ENCODE data around the gene C17orf100. TPM values are rescaled to one million over a fixed set of nuclear protein-coding genes. Genes with fewer than 3 reads are reported as not detected.

Gene C17orf100
- polyA plus RNA-seq, 4 donors, result 2.6 to 7.8 (median 4.5) TPM

DNA sequence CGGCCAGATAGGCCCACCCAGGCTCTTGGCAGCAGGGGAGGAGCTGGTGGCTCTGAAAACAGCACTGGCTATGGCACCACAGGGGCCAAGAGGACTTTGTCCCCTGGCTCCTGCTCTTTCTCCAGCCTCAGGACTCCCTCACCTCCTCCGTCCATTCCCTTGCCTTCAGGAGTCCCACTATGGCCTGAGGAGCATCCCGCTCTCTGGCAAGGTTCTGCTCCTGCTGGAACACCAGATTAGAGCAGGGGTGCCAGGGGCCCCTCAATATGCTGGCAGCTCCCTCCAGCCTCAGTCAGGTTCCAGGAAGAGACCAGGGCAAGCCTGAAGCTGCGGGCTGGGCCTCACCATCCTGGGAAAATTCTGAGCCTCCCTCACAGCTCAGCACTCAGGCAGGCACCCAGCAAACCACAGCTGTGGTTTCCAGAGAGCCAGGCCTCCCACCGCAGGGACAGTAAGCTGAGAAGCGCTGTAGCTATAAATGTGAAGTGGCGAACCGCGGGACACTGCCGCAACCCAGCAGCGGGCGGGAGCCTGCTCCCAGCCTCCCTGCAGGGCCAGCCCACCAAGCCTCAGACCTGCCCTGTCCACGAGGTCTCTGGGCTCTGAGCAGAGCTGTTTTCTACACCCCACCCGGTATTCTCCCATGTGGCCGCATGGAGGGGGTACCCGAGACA is 25.7 kb downstream of the C17orf100 start:
- H3K27me3 ChIP-seq (ENCODE audit: control insufficient read depth in 3 of 3, insufficient read depth in 3 of 3, low read length in 3 of 3), result peaks cover 0 to 6% (median 4%) of the 10 kb centered on the region in 3 donors
- 56 to 71% (median 60%) methylated on average over 16 of the region's 16 CpGs for WGBS, 3 donors
- no peaks in the 10 kb centered on the region for H3K4me1 ChIP-seq (ENCODE audit: control insufficient read depth in 3 of 3, insufficient read depth in 2 of 3, low read depth in 1 of 3, low read length in 2 of 3)
- H3K4me3 ChIP-seq (ENCODE audit: low read depth in 1 of 3, low read length in 3 of 3), result no peak overlapping the region
- FAIRE-seq (no peak), DNase-seq (no peak)
- H3K36me3 ChIP-seq (ENCODE audit: control insufficient read depth in 3 of 3, insufficient read depth in 2 of 3, low read depth in 1 of 3, low read length in 3 of 3), result no peaks in the 10 kb centered on the region
- no peak overlapping the region for H3K27ac ChIP-seq (ENCODE audit: low read depth in 1 of 3, low read length in 2 of 3)
- no peaks in the 10 kb centered on the region for H3K9me3 ChIP-seq (ENCODE audit: control insufficient read depth in 2 of 2, insufficient read depth in 1 of 2, low read depth in 1 of 2, low read length in 1 of 2)

DNA sequence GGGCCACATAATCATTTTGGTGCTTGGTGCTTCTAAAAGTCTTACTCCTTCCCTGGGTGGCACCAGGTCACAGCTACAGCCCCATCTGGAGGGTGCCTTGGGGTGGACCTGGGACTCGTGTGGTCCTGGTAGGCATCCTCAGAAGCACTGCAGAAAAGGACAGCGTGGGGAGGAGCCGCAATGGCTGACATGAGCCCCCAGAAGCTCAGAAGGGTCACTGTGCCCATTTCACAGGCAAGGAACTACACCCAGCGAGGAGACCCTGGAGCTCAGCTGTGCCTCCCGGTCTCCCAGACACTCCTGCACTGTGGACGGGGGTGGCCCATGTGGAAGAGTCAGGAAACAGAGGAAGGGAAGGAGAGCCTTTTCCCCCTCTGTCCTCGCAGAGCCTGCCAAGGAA is 26.4 kb downstream of the C17orf100 start:
- Histone ChIP-seq H3K27ac (ENCODE audit: low read depth in 1 of 3, low read length in 2 of 3) (no peak overlapping the region), H3K27me3 (ENCODE audit: control insufficient read depth in 3 of 3, insufficient read depth in 3 of 3, low read length in 3 of 3) (peaks cover 0 to 6% (median 4%) of the 10 kb centered on the region in 3 donors), H3K4me3 (ENCODE audit: low read depth in 1 of 3, low read length in 3 of 3) (no peak overlapping the region), H3K9me3 (ENCODE audit: control insufficient read depth in 2 of 2, insufficient read depth in 1 of 2, low read depth in 1 of 2, low read length in 1 of 2) (no peaks in the 10 kb centered on the region), H3K4me1 (ENCODE audit: control insufficient read depth in 3 of 3, insufficient read depth in 2 of 3, low read depth in 1 of 3, low read length in 2 of 3) (no peaks in the 10 kb centered on the region), H3K36me3 (ENCODE audit: control insufficient read depth in 3 of 3, insufficient read depth in 2 of 3, low read depth in 1 of 3, low read length in 3 of 3) (no peaks in the 10 kb centered on the region)
- no peak for DNase-seq
- FAIRE-seq, result no peak
- WGBS, 3 donors, result 72 to 80% (median 77%) methylated on average over 7 of the region's 7 CpGs

DNA sequence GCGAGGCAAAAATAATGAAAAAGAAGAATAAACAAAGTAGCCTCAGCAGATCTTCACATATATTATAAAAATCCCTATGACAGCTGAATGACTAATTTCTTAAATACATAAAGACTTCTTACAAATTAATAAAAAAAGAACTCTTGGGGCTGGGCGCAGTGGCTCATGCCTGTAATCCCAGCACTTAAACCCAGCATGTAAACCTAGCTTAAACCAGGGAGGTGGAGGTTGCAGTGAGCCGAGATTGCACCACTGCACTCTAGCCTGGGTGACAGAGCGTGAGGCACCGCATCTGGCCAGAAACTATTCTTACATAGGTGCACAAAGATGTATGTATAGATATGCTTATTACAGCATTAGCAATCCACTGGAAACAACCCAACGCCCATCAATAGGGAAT is 27.7 kb downstream of the C17orf100 start:
- Histone ChIP-seq H3K36me3 (ENCODE audit: control insufficient read depth in 3 of 3, insufficient read depth in 2 of 3, low read depth in 1 of 3, low read length in 3 of 3) (no peaks in the 10 kb centered on the region), H3K4me1 (ENCODE audit: control insufficient read depth in 3 of 3, insufficient read depth in 2 of 3, low read depth in 1 of 3, low read length in 2 of 3) (no peaks in the 10 kb centered on the region), H3K27ac (ENCODE audit: low read depth in 1 of 3, low read length in 2 of 3) (no peak overlapping the region), H3K4me3 (ENCODE audit: low read depth in 1 of 3, low read length in 3 of 3) (no peak overlapping the region), H3K27me3 (ENCODE audit: control insufficient read depth in 3 of 3, insufficient read depth in 3 of 3, low read length in 3 of 3) (peaks cover 0 to 6% (median 4%) of the 10 kb centered on the region in 3 donors), H3K9me3 (ENCODE audit: control insufficient read depth in 2 of 2, insufficient read depth in 1 of 2, low read depth in 1 of 2, low read length in 1 of 2) (no peaks in the 10 kb centered on the region)
- WGBS, 3 donors, result 71 to 78% (median 77%) methylated on average over 6 of the region's 6 CpGs
- no peak for DNase-seq
- FAIRE-seq, result no peak

DNA sequence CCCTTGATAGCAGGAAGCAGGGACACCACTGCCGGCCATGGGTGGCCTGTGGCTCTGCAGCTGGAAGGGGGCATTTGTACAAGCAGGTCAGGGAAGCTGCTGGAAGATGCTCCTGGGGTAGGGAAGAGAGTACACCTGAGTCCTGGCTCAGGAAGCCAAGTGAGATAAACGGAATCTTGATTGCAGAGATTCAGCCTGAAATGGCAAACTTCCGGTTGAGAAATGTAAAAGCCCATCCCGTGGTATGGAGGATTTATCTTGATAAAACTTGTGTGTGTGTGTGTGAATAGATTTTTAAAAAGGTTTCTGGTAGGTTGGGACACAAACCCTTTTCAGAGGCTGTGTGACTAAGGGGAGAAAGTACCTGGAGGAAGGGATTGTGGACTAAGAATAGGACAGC is 29.6 kb downstream of the C17orf100 start:
- WGBS, 3 donors, result 41 to 66% (median 45%) methylated on average over 4 of the region's 4 CpGs
- Histone ChIP-seq H3K36me3 (ENCODE audit: control insufficient read depth in 3 of 3, insufficient read depth in 2 of 3, low read depth in 1 of 3, low read length in 3 of 3) (no peaks in the 10 kb centered on the region), H3K9me3 (ENCODE audit: control insufficient read depth in 2 of 2, insufficient read depth in 1 of 2, low read depth in 1 of 2, low read length in 1 of 2) (no peaks in the 10 kb centered on the region), H3K27ac (ENCODE audit: low read depth in 1 of 3, low read length in 2 of 3) (no peak overlapping the region), H3K27me3 (ENCODE audit: control insufficient read depth in 3 of 3, insufficient read depth in 3 of 3, low read length in 3 of 3) (peaks cover 0 to 6% (median 4%) of the 10 kb centered on the region in 3 donors), H3K4me1 (ENCODE audit: control insufficient read depth in 3 of 3, insufficient read depth in 2 of 3, low read depth in 1 of 3, low read length in 2 of 3) (no peaks in the 10 kb centered on the region), H3K4me3 (ENCODE audit: low read depth in 1 of 3, low read length in 3 of 3) (no peak overlapping the region)
- DNase-seq, result no peak
- FAIRE-seq, result no peak

DNA sequence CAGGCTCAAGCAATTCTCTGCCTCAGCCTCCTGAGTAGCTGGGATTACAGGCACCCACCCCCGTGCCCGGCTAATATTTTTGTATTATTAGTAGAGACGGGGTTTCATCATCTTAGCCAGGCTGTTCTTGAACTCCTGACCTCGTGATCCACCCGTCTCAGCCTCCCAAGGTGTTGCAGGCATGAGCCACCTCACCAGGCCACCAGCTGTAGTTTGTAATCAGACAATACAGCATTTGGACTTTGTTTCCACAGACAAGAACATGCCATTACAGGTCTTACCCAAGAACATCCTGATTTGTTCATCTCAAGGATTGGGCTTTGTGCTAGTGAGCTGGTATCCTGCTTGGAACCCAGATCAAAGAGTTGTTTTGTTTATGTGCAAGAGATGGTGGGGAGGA is 30.1 kb downstream of the C17orf100 start:
- Histone ChIP-seq H3K27ac (ENCODE audit: low read depth in 1 of 3, low read length in 2 of 3) (no peak overlapping the region), H3K4me3 (ENCODE audit: low read depth in 1 of 3, low read length in 3 of 3) (no peak overlapping the region), H3K27me3 (ENCODE audit: control insufficient read depth in 3 of 3, insufficient read depth in 3 of 3, low read length in 3 of 3) (peaks cover 0 to 6% (median 4%) of the 10 kb centered on the region in 3 donors), H3K36me3 (ENCODE audit: control insufficient read depth in 3 of 3, insufficient read depth in 2 of 3, low read depth in 1 of 3, low read length in 3 of 3) (no peaks in the 10 kb centered on the region), H3K4me1 (ENCODE audit: control insufficient read depth in 3 of 3, insufficient read depth in 2 of 3, low read depth in 1 of 3, low read length in 2 of 3) (no peaks in the 10 kb centered on the region), H3K9me3 (ENCODE audit: control insufficient read depth in 2 of 2, insufficient read depth in 1 of 2, low read depth in 1 of 2, low read length in 1 of 2) (no peaks in the 10 kb centered on the region)
- DNase-seq (peak in 1 of 2 donors; percentile 49), FAIRE-seq (no peak)
- 31 to 75% (median 46%) methylated on average over 5 of the region's 5 CpGs for WGBS, 3 donors

DNA sequence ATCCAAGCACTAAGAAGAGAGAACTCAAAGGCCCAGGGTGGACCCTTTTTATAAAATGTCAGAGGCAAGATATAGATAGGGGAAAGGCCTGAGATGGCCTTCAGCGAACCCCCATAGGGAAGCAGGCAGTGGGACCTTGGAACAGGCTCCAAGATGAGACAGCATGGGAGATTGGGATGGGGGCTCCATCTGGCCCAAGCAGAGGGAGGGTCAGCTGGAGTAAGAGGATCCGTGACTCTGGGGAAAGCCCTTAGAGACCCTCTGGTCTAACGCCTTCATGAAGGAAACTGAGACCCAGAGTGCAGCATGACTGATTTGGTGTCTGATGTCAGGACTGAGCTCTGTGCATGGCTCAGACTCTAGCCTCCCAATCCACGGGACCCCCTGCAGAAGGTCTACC is 30.8 kb downstream of the C17orf100 start:
- no peak for DNase-seq

DNA sequence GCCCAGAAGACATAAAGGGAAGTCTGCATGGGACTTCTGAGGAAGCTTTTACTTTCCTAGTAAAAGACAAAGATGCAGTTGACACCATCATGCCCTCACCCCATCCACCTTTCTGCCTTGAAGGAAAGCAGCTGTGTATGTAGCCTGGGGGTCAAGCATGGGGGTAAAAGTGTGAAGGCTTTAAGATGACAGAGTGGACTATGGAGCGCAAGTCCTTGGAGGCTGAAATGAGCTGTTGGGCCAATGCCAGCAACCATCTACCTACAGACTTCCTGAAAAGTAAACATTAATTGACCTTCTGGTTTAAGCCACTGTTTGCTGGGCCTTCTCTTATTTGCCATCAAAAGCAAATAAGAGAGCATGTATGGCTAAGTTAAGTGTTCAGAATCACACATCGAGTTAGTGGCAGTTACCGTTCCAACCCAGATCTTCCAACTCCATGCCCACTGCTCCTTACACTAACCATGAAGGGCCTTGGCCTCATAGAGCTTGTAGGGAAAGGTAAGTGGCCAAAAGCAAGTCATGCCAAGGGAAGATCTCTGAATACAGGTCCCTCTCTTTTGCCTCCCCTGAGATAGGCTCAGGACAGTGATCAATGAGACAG is 31.6 kb downstream of the C17orf100 start:
- no peak overlapping the region for H3K27ac ChIP-seq (ENCODE audit: low read depth in 1 of 3, low read length in 2 of 3)
- peaks cover 0 to 6% (median 3%) of the 10 kb centered on the region in 3 donors for H3K27me3 ChIP-seq (ENCODE audit: control insufficient read depth in 3 of 3, insufficient read depth in 3 of 3, low read length in 3 of 3)

More for the DNA sequence above, 30.8 kb downstream of the C17orf100 start:
- Histone ChIP-seq H3K36me3 (ENCODE audit: control insufficient read depth in 3 of 3, insufficient read depth in 2 of 3, low read depth in 1 of 3, low read length in 3 of 3) (no peaks in the 10 kb centered on the region), H3K4me1 (ENCODE audit: control insufficient read depth in 3 of 3, insufficient read depth in 2 of 3, low read depth in 1 of 3, low read length in 2 of 3) (no peaks in the 10 kb centered on the region), H3K4me3 (ENCODE audit: low read depth in 1 of 3, low read length in 3 of 3) (no peak overlapping the region), H3K27ac (ENCODE audit: low read depth in 1 of 3, low read length in 2 of 3) (no peak overlapping the region), H3K9me3 (ENCODE audit: control insufficient read depth in 2 of 2, insufficient read depth in 1 of 2, low read depth in 1 of 2, low read length in 1 of 2) (no peaks in the 10 kb centered on the region), H3K27me3 (ENCODE audit: control insufficient read depth in 3 of 3, insufficient read depth in 3 of 3, low read length in 3 of 3) (peaks cover 0 to 6% (median 4%) of the 10 kb centered on the region in 3 donors)
- 89 to 94% (median 90%) methylated on average over 4 of the region's 4 CpGs for WGBS, 3 donors
- FAIRE-seq, result no peak

DNA sequence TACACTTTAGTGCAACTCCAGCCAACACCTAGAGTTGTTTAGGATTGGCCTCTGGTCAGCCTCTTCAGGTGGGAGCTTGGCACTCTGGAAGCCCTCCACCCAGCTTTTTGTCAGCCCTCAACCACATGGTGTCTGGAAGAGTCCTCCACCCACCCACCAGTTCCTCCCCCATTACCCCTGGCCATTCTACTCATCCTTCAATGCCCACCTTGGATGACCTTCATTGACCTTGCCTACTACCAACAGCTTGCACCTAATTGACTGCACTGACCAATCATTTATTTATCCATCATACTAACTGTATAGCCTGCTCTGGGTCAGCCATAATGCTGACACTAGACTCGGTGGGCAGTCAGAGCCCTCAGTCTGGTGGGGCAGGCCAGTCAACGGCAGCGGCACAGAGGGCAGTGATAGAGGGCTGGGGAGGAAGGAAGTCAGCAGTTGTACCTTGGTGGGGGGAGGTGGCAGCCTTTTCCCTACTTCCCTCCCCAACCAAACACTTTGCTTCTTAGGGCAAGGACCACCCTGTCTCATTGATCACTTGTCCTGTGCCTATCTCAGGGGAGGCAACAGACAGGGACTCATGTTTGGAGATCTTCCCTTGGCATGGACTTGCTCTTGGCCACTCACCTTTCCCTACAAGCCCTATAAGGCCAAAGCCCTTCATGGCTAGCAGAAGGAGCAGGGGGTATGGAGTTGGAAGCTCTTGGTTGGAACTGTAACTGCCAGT is 32.3 kb downstream of the C17orf100 start:
- Histone ChIP-seq H3K9me3 (ENCODE audit: control insufficient read depth in 2 of 2, insufficient read depth in 1 of 2, low read depth in 1 of 2, low read length in 1 of 2) (no peaks in the 10 kb centered on the region), H3K4me3 (ENCODE audit: low read depth in 1 of 3, low read length in 3 of 3) (no peak overlapping the region), H3K4me1 (ENCODE audit: control insufficient read depth in 3 of 3, insufficient read depth in 2 of 3, low read depth in 1 of 3, low read length in 2 of 3) (no peaks in the 10 kb centered on the region), H3K27ac (ENCODE audit: low read depth in 1 of 3, low read length in 2 of 3) (no peak overlapping the region), H3K36me3 (ENCODE audit: control insufficient read depth in 3 of 3, insufficient read depth in 2 of 3, low read depth in 1 of 3, low read length in 3 of 3) (no peaks in the 10 kb centered on the region), H3K27me3 (ENCODE audit: control insufficient read depth in 3 of 3, insufficient read depth in 3 of 3, low read length in 3 of 3) (peaks cover 0 to 2% (median 0%) of the 10 kb centered on the region in 3 donors)
- 85 to 91% (median 88%) methylated on average over 3 of the region's 3 CpGs for whole genome bisulfite sequencing, 3 donors
- DNase-seq (no peak), FAIRE-seq (no peak)

More for the DNA sequence above, 31.6 kb downstream of the C17orf100 start:
- no peaks in the 10 kb centered on the region for H3K4me1 ChIP-seq (ENCODE audit: control insufficient read depth in 3 of 3, insufficient read depth in 2 of 3, low read depth in 1 of 3, low read length in 2 of 3)
- no peaks in the 10 kb centered on the region for H3K9me3 ChIP-seq (ENCODE audit: control insufficient read depth in 2 of 2, insufficient read depth in 1 of 2, low read depth in 1 of 2, low read length in 1 of 2)
- H3K36me3 ChIP-seq (ENCODE audit: control insufficient read depth in 3 of 3, insufficient read depth in 2 of 3, low read depth in 1 of 3, low read length in 3 of 3), result no peaks in the 10 kb centered on the region
- 61 to 86% (median 70%) methylated on average over 3 of the region's 3 CpGs for WGBS, 3 donors
- no peak overlapping the region for H3K4me3 ChIP-seq (ENCODE audit: low read depth in 1 of 3, low read length in 3 of 3)
- no peak for DNase-seq
- no peak for FAIRE-seq
